ENCODE results near the gene LRRC8B.

The LRRC8B gene

GRCh38 chr1:89547563-89548116, 23.0 kb downstream of the LRRC8B start:
- DNase-seq (ENCODE audit: low read depth, low spot score), result no peak

DNA sequence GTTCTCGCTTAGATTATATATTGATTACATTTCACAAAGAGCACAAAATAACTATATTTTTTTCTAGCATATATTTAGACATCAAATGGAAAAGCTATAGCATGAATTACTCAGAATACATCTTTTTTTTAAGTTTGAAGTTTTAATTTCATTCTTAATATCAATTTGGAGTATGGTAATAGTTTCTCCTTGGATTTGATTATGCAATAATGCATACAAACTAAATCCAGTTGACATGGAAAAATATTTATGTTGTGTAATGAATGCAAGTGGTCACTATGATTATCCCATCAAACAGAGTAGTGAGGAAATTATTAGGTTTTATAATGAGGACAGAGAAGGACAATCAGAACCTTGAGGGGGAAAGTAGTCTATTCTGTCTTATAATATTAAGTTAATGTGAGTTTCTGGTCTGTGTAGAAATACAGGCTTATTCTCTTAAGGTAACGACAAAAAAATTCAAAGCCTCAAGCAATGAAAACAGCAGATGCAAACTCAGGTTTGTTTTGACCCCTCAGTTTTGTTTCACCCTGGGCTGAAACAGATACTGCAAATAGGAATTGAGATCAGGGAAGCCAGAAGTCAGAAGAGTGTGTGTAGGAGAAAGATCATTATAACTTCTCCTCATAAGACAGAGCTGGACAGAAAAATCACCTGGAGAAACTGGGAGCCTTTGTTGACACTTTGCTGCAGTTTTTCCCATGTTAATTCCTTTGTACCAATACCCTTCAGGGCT, 23.7 kb downstream of the LRRC8B start:
- no peak for DNase-seq (ENCODE audit: low read depth, low spot score)

DNA sequence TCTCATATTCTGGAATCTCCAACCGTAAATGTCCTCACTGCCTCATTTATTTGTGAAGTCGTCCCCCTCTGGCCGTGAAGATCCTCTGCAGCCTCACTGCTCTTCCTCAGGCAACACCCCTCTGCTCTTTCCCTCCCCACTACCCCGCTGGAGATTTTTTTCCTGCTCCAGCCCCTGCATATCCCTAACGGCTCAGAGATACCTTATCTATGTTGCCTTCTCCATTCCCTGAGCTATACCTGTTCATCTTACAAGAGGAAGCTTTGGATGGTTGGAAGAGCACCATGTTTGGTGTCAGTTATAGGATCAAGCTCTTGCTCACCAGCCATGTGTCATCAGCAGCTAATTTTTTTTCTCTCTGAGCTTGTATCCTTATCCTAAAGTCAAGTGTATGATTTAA, 26.4 kb downstream of the LRRC8B start:
- no peak for DNase-seq (ENCODE audit: low read depth, low spot score)

GRCh38 chr1:89552471-89553081, 27.9 kb downstream of the LRRC8B start:
- DNase-seq (ENCODE audit: low read depth, low spot score), result no peak

DNA sequence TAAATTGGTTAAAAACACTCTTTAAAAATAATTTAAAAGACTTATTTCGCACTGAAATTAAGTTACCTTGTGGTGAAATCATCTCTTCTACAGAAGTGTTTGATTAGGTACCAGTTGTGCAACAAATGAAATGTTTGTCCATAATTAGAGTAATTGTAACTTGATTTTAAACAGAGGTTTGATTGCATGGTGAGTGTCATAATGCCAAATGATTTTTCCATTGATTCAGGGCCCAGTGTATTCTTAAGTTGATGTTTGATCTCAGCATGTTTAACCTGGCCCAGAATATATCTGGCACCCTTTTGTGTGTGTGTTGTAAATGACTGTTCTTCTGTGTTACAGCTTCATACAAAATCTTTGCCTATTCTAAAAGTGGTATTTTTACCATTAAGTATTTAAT, 28.5 kb downstream of the LRRC8B start:
- no peak for DNase-seq (ENCODE audit: low read depth, low spot score)

- no peak for DNase-seq (ENCODE audit: low read depth, low spot score)
Observed at GRCh38 chr1:89555550-89555949, 30.9 kb downstream of the LRRC8B start.

DNA sequence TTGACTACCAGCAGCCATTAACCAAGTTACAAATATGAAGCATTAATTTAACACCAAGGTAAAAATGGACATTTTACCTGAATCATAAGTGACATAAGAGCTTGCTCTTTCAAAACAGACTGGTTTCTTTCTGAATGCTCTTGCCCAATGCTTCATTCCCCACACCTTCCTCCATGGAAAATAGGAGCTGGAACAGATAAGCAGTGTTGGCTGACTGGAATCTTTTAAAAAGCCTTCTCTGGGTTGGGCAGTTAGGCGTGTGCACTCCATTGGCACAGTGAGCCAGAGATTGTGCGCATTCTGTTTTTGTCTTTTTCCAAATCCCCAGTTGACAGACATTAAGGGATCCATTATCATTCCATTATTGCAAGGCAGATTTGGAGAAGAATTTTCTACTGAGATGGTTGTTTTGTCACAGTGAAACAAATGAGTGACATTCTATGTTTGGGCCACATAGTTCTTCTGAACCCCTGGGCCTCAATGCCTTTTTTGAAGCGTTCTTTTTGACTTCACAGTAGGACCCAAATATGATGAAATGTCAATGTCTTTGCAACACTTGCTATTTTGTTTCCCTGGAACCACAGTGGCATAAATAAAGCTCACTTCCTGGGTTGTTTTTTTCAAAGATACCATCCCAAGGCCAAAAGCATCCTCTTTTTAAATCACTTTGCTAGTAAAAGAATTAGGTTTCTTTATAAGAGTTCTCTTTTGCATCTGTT, 32.3 kb downstream of the LRRC8B start:
- no peak for DNase-seq (ENCODE audit: low read depth, low spot score)

DNA sequence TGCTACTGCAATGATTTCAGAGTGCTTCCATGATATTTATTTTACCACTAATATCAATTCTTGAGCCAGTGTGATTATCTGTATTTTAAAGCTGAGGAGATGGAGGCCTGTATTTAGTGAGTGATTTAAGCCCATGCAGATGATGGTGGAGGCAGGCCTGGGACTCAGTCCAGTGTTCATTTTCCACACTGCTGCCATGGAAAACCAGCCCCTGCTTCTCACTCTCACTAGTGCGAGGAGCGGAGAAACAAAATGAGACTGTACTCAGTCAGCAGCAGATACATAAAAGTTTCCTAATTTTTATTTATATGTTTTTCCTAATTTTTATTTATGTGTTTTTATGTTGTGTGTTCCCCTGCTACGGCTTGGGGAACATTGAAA, 32.8 kb downstream of the LRRC8B start:
- DNase-seq (ENCODE audit: low read depth, low spot score), result no peak

DNA sequence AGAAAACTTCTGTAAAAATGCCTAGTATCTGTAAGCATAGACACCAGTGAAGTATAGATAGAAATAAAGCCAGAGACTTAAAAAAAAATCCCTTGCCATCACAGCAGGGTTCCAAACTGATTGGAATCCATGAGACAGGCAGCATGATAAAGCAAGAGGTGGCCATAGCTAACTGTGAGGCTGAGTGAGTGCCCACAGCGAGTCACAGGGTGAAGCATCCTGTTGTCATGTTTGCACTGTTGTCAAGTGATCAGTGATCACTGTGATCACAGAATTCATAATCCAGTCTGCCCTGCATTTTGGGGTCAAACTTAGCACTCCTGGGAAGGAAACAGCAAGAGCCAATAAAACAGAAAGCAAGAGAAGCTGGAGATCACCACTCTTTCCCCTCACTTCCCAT, 33.3 kb downstream of the LRRC8B start:
- no peak for DNase-seq (ENCODE audit: low read depth, low spot score)

- DNase-seq (ENCODE audit: low read depth, low spot score), result no peak
Observed at GRCh38 chr1:89563957-89564604, 39.5 kb downstream of the LRRC8B start.

DNA sequence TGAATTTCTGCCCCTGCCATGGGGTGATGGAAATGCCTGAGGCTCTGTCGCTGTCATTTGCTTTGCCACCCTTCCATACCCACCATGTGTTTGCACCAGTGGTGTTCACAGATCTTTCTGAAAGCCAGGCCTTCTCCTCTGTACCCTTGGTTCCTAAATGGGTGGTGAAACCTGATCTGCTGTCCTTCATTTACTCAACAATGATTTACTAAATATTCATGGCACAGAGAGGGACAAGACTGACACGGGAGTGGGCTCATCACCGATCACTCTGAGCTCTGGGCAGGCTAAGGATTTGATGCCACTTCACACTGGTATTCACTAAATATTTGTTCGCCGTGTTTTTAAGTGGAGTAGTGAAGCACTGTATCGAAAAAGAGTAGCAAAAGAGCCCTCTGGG, 40.9 kb downstream of the LRRC8B start:
- no peak for DNase-seq (ENCODE audit: low read depth, low spot score)

DNA sequence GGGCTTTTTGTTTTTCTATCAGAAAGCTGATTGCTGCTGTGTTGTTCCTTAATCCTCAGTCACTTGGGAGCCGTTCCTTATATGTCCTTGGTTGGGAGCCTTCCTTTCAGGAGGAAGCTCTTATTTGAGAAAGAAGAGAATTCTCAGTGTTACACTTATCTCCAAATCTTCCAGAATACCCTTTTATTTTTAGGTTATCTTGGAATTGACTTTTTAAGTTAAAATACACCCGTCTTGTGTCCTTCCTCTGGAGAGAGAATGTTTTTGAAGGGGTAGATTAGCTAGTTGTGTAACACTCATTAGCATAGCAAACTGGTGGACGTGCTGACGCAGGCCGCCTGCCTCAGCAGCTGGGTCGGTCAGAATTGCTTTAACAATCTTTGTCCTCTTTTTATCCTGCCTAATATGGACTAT, 42.1 kb downstream of the LRRC8B start:
- no peak for DNase-seq (ENCODE audit: low read depth, low spot score)

DNA sequence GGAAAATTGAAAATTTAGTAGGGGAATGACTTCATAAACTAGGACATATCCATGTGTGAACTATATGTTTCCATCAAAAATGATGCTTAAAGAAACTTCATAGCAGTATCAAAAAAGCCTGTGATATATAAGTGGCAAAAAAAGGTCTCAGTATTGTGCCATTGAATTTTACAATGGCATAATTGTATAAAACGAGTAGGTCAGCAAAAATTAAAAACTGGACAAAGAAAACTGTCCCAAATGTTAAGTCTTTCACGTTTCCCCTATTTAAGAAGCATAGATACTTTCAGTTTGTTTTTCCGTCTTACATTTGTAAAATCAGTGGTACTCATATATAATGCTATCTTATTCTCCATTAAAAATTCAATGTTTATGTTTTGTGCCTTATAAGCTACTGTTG, 43.2 kb downstream of the LRRC8B start:
- no peak for DNase-seq (ENCODE audit: low read depth, low spot score)

- no peak for DNase-seq (ENCODE audit: low read depth, low spot score)
Observed at GRCh38 chr1:89573410-89573809, 48.8 kb downstream of the LRRC8B start.

GRCh38 chr1:89574621-89575020, 50.0 kb downstream of the LRRC8B start:
- no peak for DNase-seq (ENCODE audit: low read depth, low spot score)

DNA sequence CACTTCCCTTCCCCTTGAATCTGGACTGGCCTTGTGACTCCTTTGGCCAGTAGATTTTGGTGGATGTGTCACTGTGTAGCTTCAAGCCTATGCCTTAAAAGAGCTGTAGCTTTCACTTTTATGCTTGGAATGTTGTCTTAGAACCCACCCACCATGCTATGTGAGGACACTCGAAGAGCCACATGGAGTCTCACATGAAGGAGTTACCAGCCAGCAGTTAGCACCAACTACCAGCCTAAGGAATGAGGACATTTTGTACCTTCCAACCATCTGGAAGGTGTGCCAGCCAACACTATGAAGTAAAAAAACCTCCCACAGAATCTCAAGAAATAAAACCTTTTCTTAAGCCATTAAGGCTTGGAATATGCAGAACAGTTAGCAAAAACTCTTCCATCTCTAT, 50.6 kb downstream of the LRRC8B start:
- no peak for DNase-seq (ENCODE audit: low read depth, low spot score)

- no peak for DNase-seq (ENCODE audit: low read depth, low spot score)
Observed at GRCh38 chr1:89576013-89576412, 51.4 kb downstream of the LRRC8B start.

- DNase-seq (ENCODE audit: low read depth, low spot score), result no peak
Observed at GRCh38 chr1:89578151-89578550, 53.5 kb downstream of the LRRC8B start.

- no peak for DNase-seq (ENCODE audit: low read depth, low spot score)
Observed at GRCh38 chr1:89578946-89579684, 54.5 kb downstream of the LRRC8B start.

DNA sequence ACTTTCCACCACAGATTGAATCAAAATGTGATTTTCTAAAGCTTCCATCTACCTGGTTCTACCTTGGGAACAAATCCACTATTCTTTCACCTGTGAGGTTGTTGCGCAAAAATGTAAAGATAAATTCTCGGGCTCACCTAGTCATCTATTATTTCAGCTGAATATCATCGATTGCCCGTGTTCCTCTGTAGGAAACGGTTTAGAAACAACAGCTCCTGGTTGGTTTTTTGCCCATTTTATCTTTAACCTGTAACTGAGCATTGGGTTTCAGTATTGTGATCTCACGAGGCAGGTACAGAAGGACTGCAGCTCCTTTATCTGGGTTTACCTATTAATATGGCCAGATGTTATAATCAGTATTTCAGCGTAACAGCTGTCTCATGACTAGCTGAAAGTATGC, 55.4 kb downstream of the LRRC8B start:
- DNase-seq (ENCODE audit: low read depth, low spot score), result no peak

DNA sequence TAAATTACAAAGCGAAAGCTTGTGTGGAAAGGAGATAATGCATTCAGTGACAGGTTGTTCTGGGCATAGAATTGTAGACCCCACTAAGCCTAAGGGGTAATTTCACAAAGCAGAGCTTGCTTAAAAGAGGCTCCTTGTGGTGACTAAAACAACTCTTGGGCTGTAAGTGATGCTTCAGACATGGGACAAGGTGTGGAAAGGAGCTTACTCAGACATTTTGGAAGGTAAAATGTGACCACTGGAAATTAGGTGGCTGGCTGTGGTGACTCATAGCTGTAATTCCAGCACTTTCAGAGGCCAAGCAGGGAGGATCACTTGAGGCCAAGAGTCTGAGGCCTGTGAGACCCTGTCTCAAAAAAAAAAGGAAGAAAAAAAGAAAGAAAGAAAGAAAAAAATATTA, 57.2 kb downstream of the LRRC8B start:
- DNase-seq (ENCODE audit: low read depth, low spot score), result no peak
